ENCODE measurements around the gene PTPRG.
A peak's percentile ranks its signal among the peaks of the same experiment; 100 is the strongest.
"Not testable (repeated sequence)": the region's sequence is repeated elsewhere in the genome, so short reads cannot be mapped to it uniquely, and the experiment has no call there.

PTPRG gene

DNA sequence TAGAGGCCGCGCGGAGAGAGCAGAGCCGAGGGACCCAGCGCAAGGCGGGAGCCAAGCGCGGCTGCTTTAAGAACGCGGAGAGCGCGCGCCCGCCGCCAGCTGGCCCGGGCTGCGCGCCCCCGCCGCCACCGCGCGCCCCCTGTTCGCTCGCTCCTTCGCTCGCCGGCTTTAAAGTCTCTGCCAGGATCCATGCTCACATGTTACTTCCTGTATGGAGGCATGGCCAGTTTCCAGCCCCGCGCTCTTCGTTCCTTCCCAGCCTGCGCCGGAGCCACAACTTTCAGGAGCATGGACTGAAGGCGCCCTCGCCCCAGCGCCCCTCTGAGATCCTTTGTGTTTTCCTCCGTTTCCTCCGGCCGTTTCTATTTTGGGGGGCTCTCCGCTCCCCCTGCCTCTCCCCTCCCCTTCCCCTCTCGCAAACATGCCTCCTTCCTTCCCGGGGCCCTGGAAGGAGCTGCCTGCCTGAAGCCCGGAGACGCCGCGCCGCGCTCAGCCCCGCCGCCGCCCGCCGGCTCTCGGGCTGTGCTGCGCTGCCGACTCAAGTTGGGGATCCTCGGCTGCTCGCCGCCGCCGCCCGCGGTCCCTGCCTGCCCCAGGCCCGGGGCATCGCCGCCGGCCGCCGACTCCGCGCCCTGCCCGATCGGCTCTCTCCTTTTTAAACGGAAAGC, at the start of gene PTPRG:
Gene PTPRG (plus strand): TSS at position 198 of the 668 bp plus-strand sequence. CDS start 717 bp downstream, outside the sequence.
- no peak for DNase-seq

DNA sequence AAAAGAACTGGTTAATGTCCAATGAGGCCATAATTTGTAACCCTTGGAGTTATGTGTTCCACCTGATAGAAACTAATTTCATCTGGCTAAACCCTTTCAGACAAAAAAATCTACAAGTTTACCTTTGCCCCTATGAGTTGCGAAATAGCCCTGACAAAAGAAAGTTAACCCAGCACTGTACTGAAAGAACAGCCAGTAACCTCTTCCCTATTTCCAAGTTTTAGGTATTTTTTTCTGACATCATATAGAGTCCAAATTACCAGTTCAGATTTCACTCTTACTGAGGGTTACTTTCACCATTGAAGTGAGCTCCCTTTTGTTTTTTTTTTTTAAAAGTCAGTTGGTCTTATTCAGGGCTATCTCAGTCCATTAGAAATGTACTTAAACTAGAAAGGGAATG, 42.8 kb upstream of the PTPRG start:
- DNase-seq = no peak

DNA sequence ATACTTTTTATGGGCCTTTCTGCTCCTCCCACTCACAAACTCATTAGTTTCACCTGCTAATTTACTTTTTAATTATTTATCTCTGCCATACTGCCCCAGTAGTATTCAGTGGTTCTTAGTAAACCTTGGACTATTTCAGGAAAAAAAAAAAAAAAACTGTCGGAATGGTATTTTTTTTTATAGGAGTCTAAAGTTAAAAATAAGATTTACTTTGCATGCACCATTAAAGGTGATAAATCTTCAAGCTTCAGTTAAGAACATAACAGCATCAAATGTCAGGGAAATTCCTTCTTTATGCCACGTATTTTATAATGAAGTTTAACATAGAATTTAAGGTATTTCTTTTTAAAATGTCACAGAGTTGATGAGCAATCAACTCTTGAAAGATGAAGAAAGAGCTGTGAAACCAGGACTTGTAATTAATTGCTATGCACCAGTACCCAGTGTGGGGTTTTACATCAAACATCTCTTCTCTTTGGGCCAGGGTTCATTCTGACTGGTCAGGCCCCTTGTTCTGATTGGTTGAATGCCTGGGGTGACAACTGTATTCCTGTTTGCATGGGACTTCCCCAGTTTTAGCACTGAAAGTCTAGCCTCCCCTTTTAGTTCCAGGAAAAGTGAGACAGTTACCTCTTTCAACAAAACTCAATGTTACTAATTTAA, 40.3 kb upstream of the PTPRG start:
- peak in 1 of 2 donors; percentile 5 for DNase-seq

DNA sequence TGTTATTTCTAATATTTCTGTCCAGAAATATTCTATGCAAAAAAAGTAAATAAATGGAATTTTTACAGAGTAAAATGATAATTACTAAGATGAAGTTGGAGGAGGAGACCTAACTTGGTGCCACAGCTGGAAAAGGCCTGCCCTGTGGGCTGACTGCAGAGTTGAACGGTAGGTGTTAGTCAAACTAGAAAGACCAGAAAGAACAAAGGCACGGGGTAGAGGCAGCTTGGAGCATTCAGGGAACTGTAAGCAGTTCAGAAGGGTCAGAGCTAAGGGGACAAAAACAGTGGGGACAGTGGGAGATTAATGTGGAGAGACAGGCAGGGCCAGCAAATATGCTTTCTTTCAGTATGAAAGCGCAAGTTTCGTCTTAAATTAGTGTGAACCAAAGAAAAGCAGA, 39.3 kb upstream of the PTPRG start:
- no peak for DNase-seq

DNA sequence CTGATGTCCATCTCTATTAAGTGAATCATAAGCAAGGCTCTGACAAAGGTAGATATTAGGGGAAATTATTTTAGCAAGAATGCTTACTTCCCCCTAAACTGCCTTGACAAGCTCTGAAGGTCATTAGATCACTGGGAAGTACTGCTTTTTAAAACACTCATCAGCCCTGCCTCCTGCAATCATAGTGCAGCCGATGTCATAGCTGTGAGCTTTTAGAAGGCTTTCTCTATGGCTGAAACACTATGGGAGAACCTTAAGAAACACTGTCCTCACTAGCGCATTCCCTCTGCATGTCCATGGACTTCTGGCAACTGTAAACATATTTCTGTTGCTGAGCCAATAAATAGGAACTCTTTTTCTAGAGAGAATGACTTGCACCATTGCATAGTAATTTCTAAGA, 38.7 kb upstream of the PTPRG start:
- DNase-seq = peak in 1 of 2 donors; percentile 4

DNA sequence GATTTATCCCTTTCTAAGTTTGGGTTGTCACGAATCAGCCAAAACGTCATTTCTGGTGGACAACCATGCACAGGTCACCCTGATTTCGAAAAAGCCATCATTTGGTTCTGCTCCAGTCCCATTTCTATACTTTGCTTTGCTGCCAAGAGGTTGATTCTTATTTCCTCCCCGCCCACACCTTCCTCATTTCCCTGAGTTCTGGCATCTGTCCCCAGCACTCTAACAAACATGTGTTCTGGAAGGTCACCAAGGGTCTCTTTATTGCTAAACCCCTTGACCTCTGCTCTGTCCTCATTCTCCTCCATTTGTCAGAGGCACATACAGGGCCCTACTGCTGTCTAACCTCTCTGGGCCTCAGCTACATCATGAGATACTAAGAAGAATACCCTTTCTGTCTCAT, 36.4 kb upstream of the PTPRG start:
- no peak for DNase-seq

DNA sequence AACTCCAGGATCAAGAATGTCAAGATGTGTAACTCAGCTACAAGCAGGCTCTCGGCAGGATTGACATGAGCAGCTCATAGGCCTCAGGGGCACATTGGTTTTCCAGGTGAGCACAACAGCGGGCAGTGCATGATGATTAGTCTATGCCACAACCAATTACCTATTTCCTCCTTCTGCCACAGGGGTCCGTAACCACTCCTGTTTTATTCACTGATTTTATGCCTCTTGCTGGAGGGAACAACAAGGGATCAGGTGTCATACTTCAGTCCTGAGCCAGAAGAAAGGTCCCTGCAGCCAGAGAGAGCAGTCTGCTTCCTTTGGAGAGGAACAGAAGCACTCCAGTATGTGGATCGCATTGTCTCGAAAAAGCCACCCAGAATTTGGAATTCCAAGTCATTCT, 35.1 kb upstream of the PTPRG start:
- no peak for DNase-seq

DNA sequence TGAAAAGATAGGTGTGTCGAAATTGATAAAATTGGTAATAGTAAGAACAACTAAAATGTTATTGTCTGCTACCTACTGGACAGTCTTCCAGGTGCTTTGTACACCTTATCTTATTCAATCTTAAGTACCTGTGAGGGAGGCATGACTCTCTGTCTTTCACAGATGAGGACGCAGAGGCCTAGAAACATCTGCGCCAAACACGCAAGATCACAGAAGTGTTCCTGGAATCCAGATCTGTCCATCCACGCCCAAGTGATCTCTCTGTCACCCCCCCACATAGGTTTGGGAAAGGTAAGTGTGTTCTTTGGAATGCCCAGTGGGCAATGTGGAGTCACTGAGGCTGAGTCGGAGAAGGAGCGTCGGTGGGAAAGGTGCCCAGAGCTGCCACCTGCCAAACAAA, 34.4 kb upstream of the PTPRG start:
- no peak for DNase-seq

DNA sequence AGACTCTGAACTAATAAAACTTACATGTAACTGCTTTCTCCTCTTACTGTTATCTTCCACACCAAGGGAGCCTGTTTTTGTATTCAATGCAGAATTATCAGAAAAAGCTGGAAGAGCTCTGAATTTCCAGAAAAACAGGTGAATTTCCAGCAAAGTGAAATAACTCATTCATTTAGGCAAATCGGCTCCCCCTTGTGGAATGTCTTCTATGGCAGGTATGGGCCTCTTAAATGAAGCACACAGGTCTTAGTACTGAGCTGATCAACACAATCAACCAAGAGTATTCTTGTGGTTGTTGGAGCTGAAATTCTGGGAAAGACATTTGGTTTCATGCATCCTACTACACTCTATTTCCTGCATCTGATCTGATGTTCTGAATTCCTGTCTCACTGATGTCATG, 31.0 kb upstream of the PTPRG start:
- DNase-seq = no peak

DNA sequence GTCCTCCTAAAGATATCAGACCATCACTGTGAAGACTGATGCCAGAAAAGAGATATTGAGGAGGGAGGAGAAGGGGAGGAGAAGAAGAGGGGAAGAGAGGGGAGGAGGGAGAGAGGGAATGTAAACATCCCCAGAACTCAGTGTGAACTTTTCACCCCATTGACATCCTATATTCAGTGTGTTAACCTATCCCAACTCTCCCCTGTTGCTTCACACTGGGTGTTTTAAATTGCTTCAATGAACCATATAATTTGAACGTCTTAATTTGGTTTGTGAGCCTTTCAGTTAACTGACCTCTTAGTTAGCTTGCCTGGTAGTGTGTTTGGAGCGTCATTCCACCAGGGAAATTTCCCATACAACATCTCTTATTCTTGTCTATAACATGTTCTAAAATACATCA, 29.8 kb upstream of the PTPRG start:
- DNase-seq = no peak

DNA sequence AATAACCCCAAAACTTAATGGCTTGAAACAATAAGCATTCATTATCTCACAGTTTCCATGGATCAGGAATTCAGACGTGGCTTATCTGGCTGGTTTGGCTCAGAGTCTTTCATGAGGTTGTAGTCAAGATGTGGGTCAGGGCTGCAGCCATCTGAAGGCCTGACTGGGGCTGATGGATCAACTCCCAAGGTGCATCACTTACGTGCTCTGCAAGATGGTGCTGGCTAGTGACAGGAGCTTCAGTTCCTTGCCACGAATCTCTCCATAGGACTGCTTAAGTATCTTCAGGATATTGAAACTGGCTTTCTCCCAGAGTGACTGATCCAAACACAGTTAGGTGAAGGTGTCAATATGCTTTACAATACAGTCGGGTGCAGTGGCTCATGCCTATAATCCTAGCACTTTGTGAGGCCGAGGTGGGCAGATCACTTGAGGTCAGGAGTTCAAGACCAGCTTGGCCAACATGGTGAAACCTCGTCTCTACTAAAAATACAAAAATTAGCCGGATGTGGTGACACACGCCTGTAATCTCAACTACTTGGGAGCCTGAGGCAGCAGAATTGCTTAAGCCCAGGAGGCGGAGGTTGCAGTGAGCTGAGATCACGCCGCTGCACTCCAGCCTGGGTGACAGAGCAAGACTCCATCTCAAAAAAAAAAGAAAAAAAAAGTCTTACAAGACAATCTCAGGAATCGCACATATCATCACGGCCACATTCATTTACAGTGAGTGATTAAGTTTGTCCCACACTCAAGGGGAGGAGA, 28.5 kb upstream of the PTPRG start:
- no peak for DNase-seq

DNA sequence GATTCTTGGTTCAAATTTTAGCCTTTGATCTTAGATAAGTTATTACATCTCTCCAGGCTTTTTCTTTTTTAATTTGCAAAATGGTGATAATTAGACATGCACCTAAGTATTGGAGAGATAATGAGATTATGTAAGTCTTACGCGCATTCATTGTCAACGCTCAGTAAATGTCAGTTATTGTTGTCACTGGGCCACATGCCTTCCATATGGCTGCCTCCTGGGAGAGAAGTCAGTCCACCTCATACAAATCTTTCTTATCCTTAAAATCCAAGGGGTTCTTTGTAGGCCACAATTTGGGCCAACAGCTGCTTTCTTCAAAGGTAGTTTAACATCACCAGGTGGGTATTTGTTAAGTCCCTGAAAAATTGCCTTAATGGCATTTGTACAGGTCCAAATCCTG, 25.5 kb upstream of the PTPRG start:
- no peak for DNase-seq

DNA sequence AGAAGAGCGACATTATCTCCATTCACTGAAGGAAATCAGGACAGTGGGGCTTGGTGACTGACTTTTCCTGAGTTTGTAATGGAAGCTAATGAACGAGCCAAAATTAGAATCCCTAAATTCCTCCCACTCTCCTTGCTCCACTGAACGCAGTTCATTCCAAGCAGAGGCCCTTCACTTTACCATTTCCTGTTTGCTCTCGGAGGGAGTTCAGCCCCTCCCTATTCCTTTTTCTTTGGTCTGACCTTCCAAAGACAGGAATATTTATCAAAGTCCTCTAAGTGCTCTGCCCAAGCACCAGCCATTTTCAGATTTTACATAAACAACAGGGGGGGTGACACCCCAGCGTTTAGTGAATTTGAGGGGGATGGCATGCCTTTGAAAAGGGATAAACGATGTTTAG, 24.0 kb upstream of the PTPRG start:
- no peak for DNase-seq

DNA sequence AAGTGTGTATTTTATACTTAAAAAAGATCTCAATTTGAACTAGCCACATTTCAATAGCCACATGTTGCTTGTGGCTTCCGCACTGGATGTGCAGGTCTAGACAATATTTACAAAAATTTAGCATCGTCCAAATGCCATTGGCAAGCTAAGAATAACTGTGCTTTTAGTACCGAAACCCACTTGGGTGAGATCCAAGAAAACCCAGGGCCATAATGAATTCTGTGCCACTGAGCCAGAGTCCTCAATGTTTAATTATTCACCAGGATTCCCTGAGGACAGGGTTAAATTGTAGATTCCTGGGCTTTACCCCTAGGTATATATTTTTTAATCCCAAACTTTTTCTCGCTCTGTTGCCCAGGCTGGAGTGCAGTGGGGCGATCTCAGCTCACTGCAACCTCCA, 22.9 kb upstream of the PTPRG start:
- no peak for DNase-seq

DNA sequence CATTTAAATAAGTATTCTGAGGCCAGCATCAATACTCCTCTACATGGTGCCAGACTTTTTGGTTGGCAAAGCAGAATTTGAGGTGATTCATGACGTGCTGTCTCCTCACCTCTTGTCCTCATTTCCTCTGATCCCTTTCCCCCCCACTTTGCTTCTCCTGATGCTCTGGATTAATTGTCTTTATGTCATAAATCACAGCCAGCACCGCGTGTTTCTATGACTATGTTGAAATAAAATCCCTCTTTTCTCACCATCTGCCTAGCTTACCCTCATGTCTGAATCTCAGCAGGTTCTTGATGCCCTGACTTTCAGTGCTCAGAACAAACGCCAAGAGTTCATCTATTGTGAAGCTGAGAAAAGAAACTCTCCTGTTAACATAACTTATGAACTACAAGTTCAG, 19.7 kb upstream of the PTPRG start:
- no peak for DNase-seq

DNA sequence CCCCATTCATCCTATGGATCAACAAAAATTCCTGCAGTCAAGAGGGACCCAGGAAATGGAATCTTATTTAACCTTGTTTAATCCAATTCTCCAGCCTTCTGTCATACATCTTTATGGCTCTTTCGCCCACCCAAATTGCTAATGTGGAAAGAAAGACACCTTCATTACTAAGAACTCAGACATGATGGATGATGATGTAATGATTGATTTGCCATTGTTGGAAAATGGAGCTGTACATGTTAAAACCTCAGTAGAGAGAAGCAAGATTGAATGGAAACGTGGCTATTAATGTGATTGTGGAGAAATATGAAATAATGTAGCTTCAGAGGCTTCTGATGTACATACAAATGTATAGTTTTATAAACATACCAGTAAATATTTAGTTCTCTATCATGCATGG, 15.7 kb upstream of the PTPRG start:
- no peak for DNase-seq

DNA sequence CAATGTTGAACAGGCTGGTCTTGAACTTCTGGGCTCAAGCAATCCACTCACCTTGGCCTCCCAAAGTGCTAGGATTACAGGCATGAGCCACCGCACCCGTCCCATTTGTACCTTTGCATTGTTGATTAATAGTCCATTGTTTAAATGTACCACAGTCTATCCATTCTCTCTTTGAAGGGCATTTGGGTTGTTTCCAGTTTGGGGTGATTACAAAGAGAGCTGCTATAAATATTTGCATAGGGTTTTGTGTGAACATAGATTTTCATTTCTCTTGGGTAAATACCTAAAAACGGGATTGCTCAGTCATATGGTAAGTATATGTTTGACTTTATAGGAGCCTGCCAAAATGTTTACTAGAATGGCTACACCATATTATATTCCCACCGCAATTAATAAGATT, 13.7 kb upstream of the PTPRG start:
- no peak for DNase-seq

DNA sequence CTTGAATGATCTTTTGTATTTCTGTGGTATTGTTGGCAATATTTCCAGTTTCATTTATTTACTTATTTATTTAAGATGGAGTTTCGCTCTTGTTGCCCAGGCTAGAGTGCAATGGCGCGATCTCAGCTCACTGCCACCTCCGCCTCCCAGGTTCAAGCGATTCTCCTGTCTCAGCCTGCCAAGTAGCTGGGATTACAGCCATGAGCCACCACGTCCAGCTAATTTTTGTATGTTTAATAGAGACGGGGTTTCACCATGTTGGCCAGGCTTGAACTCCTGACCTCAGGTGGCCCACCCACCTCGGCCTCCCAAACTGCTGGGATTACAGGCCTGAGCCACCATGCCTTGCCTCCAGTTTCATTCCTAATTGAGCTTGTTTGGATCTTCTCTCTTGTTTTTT, 8.7 kb upstream of the PTPRG start:
- not testable (repeated sequence) for DNase-seq

DNA sequence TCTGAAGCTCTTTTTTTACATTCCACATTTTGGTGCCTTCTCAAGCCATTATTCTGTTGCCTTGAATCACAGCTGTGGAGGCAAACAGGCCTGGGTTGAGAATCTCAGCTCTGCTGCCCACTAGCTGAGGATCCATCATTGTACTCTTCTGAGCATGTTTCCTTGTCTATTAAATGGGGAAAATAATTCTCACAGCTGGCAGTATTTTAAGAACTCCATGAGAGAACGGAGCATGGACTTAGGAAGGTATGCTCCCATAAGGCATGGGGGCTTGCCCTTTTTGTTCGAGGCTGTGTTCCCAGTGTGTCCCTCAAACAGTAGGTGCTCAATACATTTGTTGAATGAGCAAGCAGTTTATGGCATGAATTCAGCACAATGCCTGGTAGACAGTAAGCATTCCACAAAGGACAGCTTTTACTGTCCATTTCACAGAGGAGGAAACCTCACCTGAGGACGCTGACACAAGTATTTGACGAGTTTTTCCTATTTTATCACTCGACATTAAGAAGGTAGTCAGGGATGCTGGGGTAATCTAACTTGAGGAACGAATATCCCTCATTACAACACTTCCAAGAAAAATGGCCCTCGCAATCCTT, 2.1 kb upstream of the PTPRG start:
- no peak for DNase-seq

DNA sequence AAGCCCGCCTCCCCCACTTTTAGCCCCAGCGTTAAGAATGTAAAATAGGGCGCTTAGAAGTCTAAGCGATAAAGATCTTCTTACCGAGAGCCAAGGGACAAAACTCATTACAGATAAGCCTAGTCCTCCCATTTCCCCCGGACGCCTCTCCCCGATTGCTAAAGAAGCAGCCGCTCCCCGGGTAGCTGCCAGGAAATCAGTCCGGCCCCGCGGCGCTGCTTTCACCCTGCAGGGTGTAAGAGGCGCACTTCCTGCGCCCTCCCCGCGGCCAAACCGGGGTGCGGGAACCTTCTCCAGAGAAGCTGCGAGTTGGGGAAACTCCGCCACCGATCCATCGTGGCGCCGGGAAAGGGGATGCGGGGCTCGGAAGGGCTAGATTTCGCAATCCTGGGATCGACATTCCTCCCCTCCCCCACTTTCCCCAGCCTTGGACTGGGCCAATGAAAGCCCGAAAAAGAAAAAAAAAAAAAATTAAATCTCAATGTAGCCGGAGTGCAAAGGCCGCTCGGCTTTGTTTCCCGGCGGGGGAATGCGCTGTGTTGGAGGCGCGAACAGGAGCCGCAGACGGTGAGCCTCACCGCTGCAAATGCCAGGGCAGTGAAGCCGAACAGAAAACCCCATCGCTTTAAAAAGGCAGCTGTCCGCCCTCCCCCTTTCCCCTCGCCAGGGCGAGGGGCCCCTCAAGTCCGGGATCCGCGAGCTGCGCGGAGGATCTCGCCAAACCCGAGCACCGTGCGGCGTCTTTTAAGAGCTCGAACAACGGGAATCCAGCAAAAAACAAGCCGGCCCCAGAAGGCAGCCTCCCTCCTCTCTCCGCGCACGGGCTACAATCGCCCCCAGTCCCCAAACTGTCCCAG, 626 bp upstream of the PTPRG start:
- no peak for DNase-seq

DNA sequence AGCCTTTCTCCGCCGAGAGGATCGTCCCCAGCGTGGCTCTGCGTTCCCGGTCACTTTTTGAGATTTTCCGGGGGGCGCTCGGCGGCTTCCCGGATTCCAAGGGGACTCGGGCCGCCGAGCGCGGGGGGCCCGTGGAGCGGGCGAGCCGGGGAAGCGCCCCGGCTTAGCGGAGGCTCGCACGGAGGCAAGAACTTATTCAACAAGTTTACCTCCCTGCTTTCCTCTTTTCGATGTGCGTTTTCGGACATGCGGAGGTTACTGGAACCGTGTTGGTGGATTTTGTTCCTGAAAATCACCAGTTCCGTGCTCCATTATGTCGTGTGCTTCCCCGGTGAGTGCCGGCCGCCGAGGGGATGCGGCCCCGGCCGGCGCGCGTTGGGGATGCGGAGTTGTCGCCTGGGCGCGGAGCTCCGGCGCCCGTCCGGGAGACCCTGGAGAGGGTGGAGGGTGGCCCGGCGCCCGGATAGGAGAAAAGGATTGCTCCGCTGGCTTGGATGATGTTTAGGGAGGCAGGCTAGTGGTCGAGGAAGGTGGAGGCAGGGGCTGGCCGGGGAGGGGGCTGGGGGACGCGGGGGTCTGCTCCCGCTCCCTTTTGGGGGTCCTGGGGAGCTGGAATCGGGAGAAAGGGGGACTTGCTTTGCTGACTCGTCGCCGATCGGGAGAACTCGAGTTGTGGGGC, 810 bp downstream of the PTPRG start:
- DNase-seq = no peak

DNA sequence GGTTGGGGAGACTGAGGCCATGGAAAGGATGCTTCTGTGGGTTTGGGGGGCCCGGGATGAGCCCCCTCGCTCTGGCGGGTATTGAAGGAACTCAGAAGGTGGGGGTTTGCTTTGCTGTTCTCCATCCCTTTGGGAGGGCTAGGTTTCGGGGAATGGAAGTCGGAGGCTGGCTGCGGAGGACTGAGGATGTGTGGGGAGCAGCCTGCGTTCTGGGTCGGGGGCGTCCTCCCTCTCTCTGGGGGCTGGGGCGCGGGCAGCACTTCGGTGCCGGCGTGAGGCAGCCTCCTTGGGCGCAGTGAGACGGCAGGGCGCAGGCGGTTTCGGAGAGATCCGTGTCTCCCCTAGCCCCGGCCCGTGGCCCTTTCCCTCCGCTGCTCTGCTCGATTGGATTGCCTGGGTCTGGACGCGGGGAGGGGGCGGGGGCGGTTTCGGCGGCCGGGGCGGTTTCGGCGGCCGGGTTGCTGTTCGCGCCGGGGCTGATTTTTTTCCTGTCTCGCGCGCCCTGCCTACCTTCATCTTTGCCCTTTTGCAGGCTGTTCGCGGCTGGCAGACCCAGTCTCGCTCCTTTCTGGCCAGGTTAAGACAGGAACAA, 1.4 kb downstream of the PTPRG start:
- no peak for DNase-seq
